ENCODE measurements around the gene TMEM270. TPM values are rescaled to one million over a fixed set of nuclear protein-coding genes. Genes with fewer than 3 reads are reported as not detected.

Gene TMEM270
- total RNA-seq, 1 donor from 2014 or later, result not detected

GRCh38 chr7:73870041-73870492, 9.1 kb downstream of the TMEM270 start:
- Mint-ChIP-seq H3K36me3 (no peaks in the 10 kb centered on the region), H3K9me3 (peaks cover 2% of the 10 kb centered on the region)
- peak overlapping the region; percentile 6 for H3K4me2 ChIP-seq

DNA sequence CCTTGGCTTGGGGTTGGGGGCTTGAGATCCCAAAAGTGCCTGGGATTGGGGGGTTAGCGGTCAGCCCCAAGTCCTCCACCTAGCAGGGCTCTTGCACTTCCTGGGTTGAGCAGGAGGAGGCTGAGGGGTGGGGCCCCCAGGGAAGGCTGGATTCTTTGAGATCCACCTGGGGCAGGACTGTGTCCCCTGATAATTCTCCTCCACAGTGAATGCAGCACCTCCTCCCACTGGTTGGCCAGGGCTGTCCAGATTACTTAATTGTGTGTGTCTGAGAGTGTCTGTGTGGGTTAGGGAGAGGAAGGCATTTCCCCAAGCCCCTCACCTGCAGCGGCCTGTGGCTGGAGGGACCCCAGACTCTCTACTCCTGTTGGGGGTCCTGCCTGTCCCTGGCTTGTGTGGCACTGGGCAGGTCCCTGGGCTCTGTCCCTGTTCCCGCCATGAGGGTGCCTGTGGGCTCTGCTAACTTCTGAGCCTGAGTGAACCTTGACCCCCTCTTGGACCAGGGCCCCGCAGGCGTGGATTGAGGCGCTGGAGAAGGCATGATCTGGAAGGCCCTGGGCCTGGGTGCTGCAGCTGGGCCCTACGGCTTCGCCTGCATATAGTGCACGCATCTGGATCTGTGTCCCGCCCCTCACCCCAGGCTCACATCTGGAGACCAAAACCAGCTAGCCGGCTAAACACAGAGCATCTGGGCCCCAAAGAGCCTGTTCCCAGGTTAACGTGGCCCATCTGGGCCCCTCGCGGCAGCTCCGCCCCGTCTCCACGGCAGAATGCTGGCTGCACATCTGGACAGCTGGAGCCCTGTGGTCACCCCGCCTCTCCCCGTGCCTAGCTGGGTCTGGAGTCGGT, 10.4 kb downstream of the TMEM270 start:
- Mint-ChIP-seq H3K27ac (peak overlapping the region; percentile 29), H3K27me3 (ENCODE audit: insufficient read depth, low read depth) (peaks cover 15% of the 10 kb centered on the region), H3K4me1 (peaks cover 7% of the 10 kb centered on the region), H3K36me3 (no peaks in the 10 kb centered on the region), H3K4me3 (no peak overlapping the region), H3K9me3 (peaks cover 2% of the 10 kb centered on the region)
- no peaks in the 10 kb centered on the region for H4K20me1 ChIP-seq (ENCODE audit: low read depth)
- H3F3A ChIP-seq (ENCODE audit: low read depth), result no peaks in the 10 kb centered on the region
- no peak for DNase-seq (ENCODE audit: low spot score)
- H3K9ac ChIP-seq, result no peak overlapping the region
- no peak overlapping the region for H2AFZ ChIP-seq (replicated peaks)
- TF ChIP-seq EZH2 (IDR thresholded peaks at IDR 0.05) (no peak), CTCF (IDR thresholded peaks at IDR 0.05) (no peak), EZH2phosphoT487 (IDR thresholded peaks at IDR 0.05) (no peak)
- no peaks in the 10 kb centered on the region for H3K9me3 ChIP-seq (ENCODE audit: low read depth)
- H3K4me2 ChIP-seq, result no peak overlapping the region
- no peak overlapping the region for H3K4me3 ChIP-seq
- H3K4me1 ChIP-seq, result no peaks in the 10 kb centered on the region
- no peaks in the 10 kb centered on the region for H3K79me2 ChIP-seq (ENCODE audit: low read depth)
- no peaks in the 10 kb centered on the region for H3K27me3 ChIP-seq
- no peaks in the 10 kb centered on the region for H3K36me3 ChIP-seq
- H3K27ac ChIP-seq, result no peak overlapping the region

More at GRCh38 chr7:73870041-73870492, 9.1 kb downstream of the TMEM270 start:
- H3K4me1 ChIP-seq, result no peaks in the 10 kb centered on the region
- H3K27ac ChIP-seq, result no peak overlapping the region
- H3K9me3 ChIP-seq (ENCODE audit: low read depth), result no peaks in the 10 kb centered on the region
- H3K36me3 ChIP-seq, result no peaks in the 10 kb centered on the region
- no peaks in the 10 kb centered on the region for H3K27me3 ChIP-seq
- Mint-ChIP-seq H3K27ac (peak overlapping the region; percentile 53), H3K4me1 (peaks cover 7% of the 10 kb centered on the region), H3K27me3 (ENCODE audit: insufficient read depth, low read depth) (peaks cover 19% of the 10 kb centered on the region), H3K4me3 (peak overlapping the region; percentile 65)
- no peaks in the 10 kb centered on the region for H3F3A ChIP-seq (ENCODE audit: low read depth)
- no peak overlapping the region for H2AFZ ChIP-seq (replicated peaks)
- no peak overlapping the region for H3K9ac ChIP-seq
- TF ChIP-seq EZH2 (IDR thresholded peaks at IDR 0.05) (no peak), EZH2phosphoT487 (IDR thresholded peaks at IDR 0.05) (no peak), CTCF (IDR thresholded peaks at IDR 0.05) (no peak)
- H3K4me3 ChIP-seq, result no peak overlapping the region
- no peaks in the 10 kb centered on the region for H4K20me1 ChIP-seq (ENCODE audit: low read depth)
- no peaks in the 10 kb centered on the region for H3K79me2 ChIP-seq (ENCODE audit: low read depth)
- DNase-seq (ENCODE audit: low spot score), result peak; percentile 23

GRCh38 chr7:73872056-73872908, 11.3 kb downstream of the TMEM270 start:
- Mint-ChIP-seq H3K9me3 (no peaks in the 10 kb centered on the region), H3K27me3 (ENCODE audit: insufficient read depth, low read depth) (peaks cover 12% of the 10 kb centered on the region), H3K27ac (no peak overlapping the region), H3K4me3 (no peak overlapping the region), H3K36me3 (no peaks in the 10 kb centered on the region), H3K4me1 (peaks cover 7% of the 10 kb centered on the region)
- Histone ChIP-seq H3K27ac (no peak overlapping the region), H2AFZ (replicated peaks) (no peak overlapping the region), H3K4me3 (no peak overlapping the region), H3K36me3 (no peaks in the 10 kb centered on the region), H3K4me1 (no peaks in the 10 kb centered on the region), H3K4me2 (no peak overlapping the region), H3K27me3 (no peaks in the 10 kb centered on the region), H3K9ac (no peak overlapping the region), H4K20me1 (ENCODE audit: low read depth) (no peaks in the 10 kb centered on the region), H3K9me3 (ENCODE audit: low read depth) (no peaks in the 10 kb centered on the region), H3K79me2 (ENCODE audit: low read depth) (no peaks in the 10 kb centered on the region), H3F3A (ENCODE audit: low read depth) (no peaks in the 10 kb centered on the region)
- TF ChIP-seq EZH2phosphoT487 (IDR thresholded peaks at IDR 0.05) (no peak), CTCF (IDR thresholded peaks at IDR 0.05) (no peak), EZH2 (IDR thresholded peaks at IDR 0.05) (no peak)
- DNase-seq (ENCODE audit: low spot score), result no peak

Measured in neural progenitor cell (in vitro differentiated cells).